DND-41 (cell line): Measurements from ENCODE around the gene SPDL1.

Experiments
- EZH2 ChIP-seq: IDR thresholded peaks from 3 replicates; pipeline ENCODE4 v1.6.1; 2012; ENCODE audit warnings: borderline replicate concordance, low read depth, mild to moderate bottlenecking, moderate library complexity, low read length, inconsistent platforms; ENCODE audit not compliant: severe bottlenecking
- TF ChIP-seq, protein P1 (sequence below): IDR thresholded peaks from 2 replicates; pipeline ENCODE4 v1.5.1; 2012; ENCODE audit warnings: borderline replicate concordance, low read length, moderate library complexity, mild to moderate bottlenecking; ENCODE audit not compliant: poor library complexity, severe bottlenecking; ENCODE audit errors: extremely low read depth

- TF ChIP-seq, protein P1, sequence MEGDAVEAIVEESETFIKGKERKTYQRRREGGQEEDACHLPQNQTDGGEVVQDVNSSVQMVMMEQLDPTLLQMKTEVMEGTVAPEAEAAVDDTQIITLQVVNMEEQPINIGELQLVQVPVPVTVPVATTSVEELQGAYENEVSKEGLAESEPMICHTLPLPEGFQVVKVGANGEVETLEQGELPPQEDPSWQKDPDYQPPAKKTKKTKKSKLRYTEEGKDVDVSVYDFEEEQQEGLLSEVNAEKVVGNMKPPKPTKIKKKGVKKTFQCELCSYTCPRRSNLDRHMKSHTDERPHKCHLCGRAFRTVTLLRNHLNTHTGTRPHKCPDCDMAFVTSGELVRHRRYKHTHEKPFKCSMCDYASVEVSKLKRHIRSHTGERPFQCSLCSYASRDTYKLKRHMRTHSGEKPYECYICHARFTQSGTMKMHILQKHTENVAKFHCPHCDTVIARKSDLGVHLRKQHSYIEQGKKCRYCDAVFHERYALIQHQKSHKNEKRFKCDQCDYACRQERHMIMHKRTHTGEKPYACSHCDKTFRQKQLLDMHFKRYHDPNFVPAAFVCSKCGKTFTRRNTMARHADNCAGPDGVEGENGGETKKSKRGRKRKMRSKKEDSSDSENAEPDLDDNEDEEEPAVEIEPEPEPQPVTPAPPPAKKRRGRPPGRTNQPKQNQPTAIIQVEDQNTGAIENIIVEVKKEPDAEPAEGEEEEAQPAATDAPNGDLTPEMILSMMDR: no peak
- no peak for TF ChIP-seq EZH2
These were observed 25.7 kb upstream of the SPDL1 start for GRCh38 chr5:169557838-169558237.
